OCI-LY3 (cell line): ENCODE results near the gene STAT3.

Source experiments
- CTCF ChIP-seq: fragments of 200-600, 300-600 bp; sonication (generic); IDR thresholded peaks from 2 replicates; pipeline ENCODE4 v1.5.1; 2014; ENCODE audit warnings: antibody characterized with exemption, low read length, low read depth
- EZH2phosphoT487 ChIP-seq: fragments of 200-600 bp; shearing (Covaris generic); IDR thresholded peaks from 2 replicates; pipeline ENCODE4 v1.6.1; 2018; ENCODE audit warnings: antibody characterized with exemption, mixed run types, low read depth

GRCh38 chr17:42413464-42414040, 25.3 kb upstream of the STAT3 start:
- TF ChIP-seq CTCF (no peak), EZH2phosphoT487 (no peak)
